ENCODE results near the gene KIAA1755.
"Not testable (repeated sequence)": the region's sequence is repeated elsewhere in the genome, so short reads cannot be mapped to it uniquely, and the experiment has no call there.

The KIAA1755 gene

DNA sequence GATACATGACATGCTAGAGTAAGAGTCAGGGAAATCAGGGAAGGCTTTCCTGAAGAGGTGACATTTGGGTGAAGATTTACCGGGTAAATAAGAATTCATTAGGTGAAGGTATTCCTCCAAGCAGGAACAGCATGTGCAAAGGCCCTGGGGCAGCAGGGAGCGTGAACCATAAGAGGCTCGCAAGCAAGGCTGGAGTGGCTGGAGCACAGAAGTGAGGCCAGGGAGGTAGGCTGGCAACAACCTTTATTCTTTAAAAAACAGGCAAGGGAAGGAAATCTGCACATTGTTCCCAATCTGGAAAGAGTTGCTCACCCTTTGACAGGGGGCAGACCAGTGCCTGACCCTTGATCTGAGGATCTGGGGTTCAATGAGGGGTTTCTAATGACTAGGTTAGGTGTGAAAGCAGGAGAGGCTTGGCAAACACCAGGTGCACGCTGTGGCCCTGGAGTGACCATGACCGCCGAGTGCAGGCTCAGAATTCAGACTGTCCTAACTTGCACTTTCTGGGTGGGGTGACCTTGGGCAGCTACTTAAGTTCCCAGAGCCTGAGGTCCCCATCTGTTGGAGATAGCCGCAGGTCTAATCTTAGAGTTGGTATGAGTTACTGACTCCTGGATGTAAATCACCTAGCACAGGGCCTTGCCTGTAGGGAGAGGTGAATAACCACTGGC, 1.9 kb downstream of the KIAA1755 start:
- no peak for DNase-seq

DNA sequence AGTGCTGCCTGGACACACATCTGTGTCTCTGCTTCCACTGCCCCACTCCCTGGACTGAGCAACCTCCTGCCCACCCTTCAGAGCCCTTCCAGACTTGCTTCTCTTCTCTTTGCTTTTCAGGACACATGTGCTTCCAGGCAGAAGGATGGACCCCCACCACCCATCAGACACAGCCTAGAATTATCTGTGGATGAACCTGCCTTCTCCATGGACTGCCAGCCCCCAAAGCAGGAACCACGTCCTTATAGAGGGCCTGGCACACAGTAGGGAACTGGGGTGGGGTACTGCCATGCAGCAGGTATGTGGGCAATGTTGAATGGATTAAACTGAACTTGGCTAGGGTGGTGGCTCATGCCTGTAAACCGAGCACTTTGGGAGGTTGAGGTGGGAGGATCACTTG, 3.6 kb downstream of the KIAA1755 start:
- DNase-seq, result no peak

DNA sequence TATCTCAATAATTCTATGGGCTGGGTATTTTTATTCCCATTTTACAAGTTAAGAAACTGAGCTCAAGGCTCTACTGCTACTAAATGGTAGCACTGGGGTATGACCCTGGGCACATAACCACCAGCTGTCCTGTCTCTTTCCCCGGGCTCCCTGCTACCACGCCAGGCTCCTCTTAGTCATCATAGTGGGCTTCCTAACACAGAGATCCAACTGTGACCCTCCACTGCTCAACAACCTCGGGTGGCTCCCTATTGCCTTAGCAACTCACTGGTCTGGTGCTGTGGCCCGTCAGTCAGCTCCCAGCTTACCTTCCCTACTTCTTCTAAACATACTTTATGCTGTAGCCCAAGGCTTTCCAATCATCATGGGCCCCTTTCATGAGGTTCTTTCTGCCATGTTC, 4.5 kb downstream of the KIAA1755 start:
- DNase-seq, result no peak

DNA sequence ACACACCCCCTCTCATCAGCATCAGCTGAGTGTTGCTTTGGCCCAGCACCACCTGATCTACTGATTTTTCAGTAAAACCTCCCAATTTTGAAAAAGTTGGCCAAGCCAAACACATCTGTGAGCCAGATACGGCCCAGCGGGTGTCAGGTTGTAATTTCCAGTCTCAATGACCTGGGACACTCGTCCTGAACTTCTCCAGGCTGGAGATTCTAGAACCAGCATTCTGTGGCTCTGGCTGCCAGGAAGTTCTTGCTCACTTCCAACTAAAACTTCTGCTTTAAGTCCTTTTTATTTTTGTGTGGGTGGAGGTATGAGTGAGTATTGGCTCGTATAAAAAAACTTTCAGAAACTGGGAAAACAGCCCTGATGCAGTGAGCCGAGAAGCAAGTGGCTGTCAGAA, 5.1 kb downstream of the KIAA1755 start:
- no peak for DNase-seq

DNA sequence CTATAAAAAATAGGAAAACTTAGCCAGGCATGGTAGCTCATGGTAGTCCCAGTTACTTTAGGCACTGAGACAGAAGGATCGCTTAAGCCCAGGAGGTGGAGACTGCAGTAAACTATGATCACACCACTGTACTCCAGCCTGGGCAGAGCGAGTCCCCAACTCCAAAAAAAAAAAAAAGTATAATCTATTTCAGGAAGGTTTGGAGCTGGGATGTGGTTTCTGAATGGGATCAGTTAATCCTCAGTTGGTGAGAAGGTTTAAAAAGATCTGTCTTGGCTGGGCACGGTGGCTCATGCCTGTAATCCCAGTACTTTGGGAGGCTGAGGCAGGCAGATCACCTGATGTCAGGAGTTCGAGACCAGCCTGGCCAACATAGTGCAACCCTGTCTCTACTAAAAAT, 5.9 kb downstream of the KIAA1755 start:
- DNase-seq, result not testable (repeated sequence)

DNA sequence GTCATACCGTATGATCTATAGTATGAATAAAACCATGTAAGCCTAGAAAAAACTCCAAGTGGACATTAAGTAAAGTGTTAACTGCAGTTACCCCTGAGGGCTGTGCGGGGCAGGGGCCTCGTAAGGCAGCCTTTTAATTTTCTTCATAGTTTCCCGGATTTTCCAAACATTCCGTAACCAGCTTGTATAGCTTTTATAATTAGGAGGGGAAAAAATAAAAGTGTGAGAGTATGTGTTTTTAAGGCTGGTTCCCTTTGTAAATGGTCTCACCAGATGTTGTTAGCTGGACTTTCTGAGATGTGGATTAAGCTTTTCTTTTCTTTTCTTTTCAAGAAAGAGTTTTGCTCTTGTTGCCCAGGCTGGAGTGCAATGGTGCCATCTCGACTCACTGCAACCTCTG, 7.0 kb downstream of the KIAA1755 start:
- no peak for DNase-seq

DNA sequence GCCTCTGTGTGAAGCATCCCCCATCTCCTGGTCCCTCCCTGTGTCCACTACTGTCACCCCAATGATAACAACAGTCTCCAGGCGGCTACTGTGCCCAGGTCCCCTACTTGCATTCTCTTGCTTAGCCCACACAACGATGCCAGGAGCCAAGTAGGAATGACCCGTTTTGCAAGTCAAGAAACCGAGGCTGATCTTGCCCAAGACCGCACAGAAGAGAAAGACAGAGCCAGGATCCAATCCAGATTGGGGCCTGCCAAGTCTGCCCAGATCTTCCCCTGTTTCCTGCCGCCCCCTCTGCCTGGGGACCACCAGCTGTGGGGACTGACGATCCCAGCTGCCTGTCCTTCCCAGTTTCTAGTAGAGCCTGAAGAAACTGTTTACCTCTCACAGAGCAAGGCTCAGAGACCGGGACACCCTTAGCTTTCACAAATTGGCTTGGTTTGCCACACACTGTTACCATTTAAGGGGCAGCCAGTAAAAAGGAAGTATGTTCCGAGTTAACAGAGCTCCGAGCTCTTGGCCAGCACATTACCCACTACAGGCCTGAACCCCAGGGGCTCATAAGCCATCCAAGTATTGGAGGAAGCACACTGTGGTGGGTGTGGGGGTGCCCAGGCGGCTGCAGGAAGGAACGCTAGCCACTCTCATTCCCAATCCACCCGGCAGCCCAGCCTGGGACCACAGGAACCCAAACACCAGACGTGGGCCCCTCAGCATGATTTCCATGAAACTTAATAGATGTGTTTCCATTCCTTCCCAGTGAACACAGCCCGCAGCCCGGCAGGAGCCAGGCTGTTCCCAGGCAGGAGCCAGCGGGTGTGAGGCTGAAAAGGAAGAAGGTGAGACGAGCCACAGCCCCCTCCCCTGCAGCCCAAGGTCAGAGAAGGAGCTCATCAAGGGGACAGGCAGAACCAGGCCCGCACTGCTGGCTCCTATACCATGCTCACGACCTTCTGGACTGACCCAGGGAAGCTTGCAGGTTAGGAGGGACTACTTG, 7.9 kb downstream of the KIAA1755 start:
- no peak for DNase-seq

DNA sequence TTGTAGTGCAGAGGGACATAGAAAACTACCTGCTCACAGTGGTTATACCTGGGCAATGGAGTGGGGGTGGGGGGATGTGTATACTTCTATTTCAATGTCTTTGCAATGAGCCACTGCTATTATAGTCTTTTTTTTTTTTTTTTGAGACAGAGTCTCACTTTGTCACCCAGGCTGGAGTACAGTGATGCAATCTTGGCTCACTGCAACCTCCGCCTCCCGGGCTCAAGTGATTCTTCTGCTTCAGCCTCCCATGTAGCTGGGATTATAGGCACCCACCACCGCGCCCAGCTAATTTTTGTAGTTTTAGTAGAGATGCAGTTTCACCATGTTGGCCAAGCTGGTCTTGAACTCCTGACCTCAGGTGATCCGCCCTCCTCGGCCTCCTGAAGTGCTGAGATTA, 9.1 kb downstream of the KIAA1755 start:
- DNase-seq, result not testable (repeated sequence)

DNA sequence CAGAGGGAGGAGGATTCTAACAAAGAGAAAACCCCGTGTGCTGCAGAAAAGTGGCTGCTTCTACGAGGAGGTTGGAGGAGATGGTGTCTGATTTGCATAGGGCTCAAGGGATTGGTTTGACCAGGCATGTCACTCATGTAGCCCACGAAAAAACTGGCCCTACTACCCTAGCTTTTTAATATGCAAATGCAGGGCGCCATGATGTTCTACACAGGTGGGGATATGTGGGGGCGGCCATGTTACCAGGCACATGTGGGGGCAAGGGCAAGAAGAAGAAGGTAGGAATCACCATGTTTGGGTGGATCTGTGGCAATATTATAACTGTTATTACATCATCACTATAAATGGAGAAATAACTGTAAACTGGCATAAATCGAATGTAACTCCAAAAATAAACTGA, 9.9 kb downstream of the KIAA1755 start:
- no peak for DNase-seq

DNA sequence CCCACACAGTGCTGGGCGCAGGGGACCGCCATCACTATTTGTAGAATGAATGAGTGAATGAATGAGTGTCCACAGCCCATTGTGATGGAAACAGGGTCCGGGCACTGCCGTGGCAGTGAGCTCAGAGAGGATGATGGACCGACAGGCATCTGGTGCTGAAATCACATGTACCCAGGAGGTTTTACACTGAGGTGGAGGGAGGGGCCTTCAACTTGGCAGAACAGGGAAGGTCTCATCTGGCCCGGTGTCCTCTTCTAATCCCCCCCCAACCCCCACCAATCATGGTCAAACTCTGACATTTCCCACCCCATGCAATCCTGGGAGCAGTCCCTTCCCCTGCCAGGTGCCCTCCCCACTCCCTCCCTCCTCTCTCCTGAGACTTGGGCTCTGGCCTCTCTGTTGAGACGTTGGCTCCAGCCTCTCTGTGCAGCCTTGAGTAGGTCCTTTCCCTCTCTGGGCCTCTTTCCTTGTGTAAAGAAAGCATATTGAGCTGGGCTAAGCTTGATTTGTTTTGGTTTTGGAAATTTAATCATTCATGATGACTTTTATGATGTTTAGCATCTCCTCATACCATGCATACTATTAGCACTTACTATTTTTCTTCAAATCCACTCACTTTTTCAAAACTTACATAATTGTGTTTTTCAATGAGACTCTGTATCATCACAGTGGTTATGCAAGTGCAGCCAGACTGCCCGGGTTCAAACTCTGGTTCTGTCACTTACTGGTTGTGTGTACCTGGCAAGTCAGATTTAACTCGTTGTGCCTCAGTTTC, 10.8 kb downstream of the KIAA1755 start:
- no peak for DNase-seq

DNA sequence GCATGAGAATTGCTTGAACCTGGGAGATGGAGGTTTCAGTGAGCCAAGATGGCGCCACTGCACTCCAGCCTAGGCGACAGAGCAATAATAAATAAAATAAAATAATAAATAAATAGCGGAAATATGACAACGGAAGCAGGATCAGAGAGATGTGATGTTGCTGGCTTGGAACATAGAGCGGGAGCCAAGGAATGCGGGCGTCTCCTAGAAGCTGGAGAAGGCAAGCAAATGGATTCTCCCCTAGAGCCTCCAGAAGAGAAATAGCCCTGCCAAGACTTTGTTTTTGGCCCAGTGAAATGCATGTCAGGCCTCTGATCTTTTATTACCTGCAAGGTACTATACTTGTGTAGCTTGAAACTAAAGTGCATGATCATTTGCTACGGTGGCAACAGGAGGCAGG, 12.4 kb downstream of the KIAA1755 start:
- no peak for DNase-seq

DNA sequence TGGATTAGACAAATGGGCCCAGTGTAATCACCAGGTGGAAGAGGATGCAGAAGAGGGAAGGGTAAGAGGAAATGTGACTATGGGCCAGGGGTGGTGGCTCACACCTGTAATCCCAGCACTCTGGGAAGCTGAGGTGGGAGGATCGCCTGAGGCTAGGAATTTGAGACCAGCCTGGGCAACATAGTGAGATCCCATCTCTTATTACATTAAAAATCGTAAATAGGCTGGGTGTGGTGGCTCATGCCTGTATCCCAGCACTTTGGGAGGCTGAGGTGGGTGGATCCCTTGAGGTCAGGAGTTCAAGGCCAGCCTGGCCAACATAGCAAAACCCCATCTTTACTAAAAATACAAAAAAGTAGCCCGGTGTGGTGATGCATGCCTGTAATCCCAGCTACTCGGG, 12.8 kb downstream of the KIAA1755 start:
- not testable (repeated sequence) for DNase-seq

DNA sequence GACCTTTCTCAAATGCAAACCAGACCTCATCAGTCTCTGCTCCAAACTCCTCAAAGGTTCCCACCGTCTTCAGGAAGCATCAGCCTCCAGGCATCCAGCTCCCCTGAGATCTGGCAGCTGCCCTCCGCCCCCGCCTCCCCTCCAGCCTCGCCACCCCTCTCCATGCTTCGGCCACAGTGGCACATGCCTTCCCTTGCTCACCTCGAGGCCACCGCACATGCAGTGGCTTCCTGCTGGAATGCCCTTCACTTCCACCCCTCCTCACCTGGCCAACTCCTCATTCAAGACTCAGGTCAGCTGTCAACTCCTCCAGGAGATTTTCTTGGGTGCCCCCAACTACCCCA, 13.4 kb downstream of the KIAA1755 start:
- no peak for DNase-seq

DNA sequence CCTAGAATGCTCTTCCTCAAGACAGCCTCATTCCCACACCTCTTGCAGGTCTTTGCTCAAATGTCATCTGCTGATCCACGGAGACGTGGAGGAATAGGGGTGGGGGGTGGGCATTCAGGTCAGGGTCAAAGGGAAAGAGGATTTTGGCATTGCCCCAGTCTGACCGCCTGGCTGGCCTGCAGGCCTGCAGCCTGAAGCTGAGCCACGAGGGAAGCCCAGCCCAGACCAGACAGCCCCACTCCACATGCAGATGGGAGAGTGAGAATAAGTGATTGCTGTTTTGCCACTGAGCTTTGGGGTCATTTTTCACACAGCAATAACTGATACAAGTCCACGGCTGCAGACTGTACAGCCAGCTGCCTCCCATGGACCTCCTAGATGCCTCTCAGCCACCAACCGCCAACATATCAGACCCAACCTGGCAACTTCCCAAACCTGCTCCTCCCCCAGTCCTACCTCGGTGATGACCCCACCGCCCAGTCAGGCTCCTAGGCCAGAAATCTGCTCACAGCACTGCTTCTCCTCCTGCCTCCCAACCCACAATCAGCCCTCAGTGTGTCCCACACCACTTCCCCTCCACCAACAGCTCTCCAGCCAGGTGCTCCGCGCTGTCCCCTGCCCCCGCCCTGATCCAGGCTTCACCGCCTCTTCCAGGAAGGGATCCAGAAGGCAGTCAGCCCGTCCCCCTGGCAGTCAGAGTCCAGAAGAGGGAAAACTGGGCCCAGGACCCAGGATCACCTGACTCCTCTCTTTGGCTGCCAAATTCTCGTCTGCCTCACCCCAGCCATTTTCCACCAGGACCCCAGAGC, 14.0 kb downstream of the KIAA1755 start:
- no peak for DNase-seq

DNA sequence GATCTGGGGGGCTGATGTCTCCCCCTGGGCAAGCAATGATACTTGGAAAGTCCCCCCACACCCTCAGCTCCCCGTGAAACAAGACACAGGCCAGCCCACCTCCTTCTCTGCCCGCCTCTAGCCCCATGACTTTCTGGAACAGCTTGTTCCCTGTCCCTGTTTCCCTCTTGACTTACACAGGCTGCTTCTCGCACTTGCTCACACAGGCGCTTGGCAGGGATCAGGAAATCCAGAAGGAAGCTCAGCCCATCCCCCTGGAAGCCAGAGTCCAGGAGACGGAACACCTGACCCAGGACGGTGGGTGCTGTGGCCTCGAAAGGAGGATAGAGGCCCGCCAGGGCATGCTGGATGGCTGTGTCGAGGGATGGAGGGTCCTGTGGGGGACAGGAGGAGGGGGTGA, 14.8 kb downstream of the KIAA1755 start:
- no peak for DNase-seq

DNA sequence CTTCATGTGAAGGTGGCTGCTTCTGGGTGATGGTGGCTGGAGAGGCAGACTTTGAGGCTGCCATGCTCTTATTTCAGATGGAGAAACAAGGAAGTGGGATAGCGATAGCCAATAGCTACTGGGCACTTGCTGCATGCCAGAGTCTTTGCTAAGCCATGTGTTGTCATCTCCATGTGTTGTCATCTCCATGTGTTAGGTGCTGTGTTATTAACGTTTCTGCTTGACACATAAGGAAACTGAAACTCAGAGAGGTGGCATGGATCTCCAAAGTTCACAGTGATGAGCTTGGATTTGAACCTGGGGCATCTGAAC, 16.9 kb downstream of the KIAA1755 start:
- no peak for DNase-seq

DNA sequence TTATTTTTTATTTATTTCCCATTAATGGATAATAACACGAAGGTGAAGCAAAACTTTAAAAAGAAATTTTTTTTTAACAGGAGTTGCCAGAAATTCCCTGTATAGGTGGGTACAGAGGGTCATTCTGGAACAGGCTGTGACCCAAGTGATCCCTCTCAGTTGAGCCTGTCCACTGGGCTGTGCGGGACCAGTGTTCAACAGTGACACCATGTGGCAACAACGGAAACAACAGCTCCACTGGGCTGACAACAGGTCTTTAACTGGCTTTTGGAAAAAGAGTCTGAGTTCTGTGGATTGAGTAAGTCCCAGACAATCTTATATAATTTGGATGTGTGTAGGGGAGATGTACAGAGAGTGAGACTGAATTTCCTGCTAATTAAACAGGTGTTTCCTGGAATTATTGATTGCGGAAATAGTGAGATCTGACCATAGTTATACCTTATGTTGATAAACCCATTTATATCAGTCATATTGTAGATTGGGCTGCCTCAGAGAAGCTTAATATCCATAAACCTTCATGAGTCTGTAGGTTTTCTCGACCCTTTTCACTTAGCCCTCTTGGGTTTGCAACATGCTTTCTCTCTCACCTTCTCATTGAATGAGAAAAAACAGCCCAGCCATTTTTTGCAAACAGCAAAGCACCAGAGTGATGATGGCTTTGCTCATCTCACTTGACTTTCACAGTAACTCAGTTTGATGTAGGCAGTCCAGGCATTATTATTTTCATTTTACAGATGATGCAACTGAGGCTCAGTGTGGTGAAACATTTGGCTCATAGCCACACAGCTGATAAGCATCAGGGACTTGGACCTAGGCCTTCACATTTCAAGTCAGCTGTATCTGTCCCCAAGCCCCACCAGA, 17.5 kb downstream of the KIAA1755 start:
- DNase-seq, result no peak

DNA sequence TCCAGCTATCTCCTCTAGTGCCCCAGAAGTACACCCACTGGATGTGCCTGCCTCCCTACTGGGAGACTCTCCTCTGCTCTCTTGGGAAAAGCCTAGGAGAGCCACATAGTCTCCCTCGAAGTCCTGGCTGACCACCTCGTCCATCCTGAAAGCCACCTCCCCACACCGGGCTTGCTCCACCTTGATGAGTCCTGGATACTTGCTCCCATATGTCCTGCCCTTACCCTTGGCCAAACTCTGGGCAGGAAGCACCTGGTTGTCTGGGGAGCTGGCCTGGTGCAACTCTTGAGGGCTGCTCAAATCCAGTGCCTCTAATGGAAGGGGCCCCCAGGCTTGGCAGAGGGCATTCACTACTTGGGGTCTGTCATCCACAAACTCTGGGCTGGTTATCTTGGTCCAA, 19.3 kb downstream of the KIAA1755 start:
- DNase-seq, result no peak

DNA sequence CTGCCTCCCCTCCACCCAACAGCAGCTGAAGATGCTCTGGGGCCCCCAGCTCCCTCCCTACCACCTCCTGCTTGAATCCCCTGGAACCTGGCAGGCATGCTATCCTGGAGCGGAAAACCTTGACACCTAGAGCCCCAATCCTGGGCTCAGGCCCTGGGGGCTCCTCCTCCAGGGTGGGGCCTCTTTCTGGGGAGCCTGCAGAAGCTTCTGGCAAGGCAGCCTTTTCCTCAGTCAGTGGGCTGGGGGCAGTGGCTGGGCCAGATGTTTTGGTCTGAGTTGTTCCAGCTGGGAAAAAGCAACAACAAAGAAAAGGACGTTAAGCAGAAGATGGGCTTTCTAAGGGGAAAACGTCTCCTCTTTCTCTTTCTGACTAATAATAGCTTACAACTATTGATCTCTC, 21.1 kb downstream of the KIAA1755 start:
- DNase-seq, result no peak

DNA sequence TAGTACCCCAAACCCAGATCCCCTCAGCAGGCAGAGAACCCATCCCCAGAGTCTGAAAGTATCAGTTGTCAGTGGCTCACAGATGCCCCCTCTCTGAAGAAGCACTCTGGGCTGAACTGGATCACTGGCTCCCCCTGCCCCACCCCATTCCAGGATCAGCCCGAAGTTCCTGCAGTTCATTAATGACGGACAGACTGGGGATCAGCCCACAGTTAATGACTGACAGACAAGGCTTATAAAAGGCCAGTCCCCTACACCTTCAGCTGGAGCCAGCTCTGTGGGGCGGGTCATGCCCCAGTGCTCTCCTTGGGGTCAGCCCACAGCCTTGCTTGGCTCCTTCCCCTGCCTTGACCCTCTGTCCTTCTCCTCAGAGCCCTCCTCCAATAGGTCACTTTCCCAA, 21.7 kb downstream of the KIAA1755 start:
- no peak for DNase-seq

DNA sequence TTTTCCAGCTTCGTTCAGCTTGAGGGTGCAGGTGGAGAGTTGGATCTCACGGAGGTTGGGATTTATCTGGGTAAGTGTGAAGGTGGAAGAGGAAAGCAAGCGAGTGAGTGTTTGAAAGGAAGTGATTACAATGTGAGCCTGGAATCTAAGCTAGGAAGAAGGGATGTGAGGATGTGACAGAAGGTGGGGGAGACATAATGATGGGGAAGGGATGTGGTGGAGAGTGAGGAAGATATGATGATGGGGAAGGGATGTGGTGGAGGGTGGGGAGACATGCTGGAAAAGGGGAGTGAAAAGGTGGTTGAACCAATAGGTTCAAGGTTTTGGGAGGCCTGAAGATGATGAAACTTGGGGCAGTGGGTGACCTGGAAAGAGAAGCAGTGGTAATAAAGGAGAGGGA, 23.2 kb downstream of the KIAA1755 start:
- no peak for DNase-seq

DNA sequence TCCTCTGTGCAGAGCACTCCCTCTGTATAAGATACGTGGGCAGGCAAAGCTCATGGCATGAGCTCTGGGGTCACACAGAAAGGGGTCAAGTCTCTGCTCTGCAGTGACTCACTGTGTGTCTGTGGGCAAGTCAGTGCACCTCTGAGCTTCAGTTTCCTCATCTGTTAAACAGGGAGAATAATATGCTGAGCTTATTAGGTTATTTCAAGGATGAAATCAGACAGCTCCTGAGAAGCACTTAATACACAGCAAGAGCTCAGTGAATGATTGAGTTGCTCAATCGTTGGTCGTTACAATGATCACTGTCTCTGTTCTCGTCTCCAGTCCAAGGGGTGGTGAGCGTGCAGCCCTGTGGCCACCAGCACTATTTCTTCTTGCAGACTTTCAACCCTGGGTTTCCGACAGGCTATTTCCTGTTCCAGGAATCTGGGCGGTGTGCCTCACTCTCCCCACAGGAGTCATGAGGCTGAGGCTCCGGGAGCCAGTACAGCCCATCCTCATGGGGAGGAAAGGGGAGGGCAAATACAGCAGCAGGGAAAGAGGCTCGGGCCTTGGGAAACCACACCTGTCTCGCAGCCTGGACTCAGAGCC, 28.9 kb downstream of the KIAA1755 start:
- DNase-seq, result no peak
